HepG2 (cell line): ENCODE measurements around the gene JPH2. TPM values are rescaled to one million over a fixed set of nuclear protein-coding genes. Genes with fewer than 3 reads are reported as not detected.
A peak's percentile ranks its signal among the peaks of the same experiment; 100 is the strongest.

Source experiments
- BCL3 ChIP-seq: sonication (generic); formaldehyde crosslinking; IDR thresholded peaks from 2 replicates; pipeline ENCODE4 v1.5.1; 2020; ENCODE audit warnings: mild to moderate bottlenecking, missing genetic modification reagents, moderate library complexity
- DZIP1 ChIP-seq: sonication (generic); formaldehyde crosslinking; IDR thresholded peaks from 2 replicates; pipeline ENCODE4 v1.5.0; 2020; ENCODE audit warnings: mild to moderate bottlenecking, missing genetic modification reagents
- ETV5 ChIP-seq: IDR thresholded peaks from 2 replicates; pipeline ENCODE4 v1.6.1; 2018; ENCODE audit warnings: missing biosample characterization, missing genetic modification reagents, inconsistent platforms, borderline replicate concordance
- SIN3A ChIP-seq: IDR thresholded peaks from 2 replicates; pipeline ENCODE4 v1.6.1; 2011; ENCODE audit warnings: low read depth, mild to moderate bottlenecking, control low read depth, low read length, borderline replicate concordance
- SP5 ChIP-seq: IDR thresholded peaks from 2 replicates; pipeline ENCODE4 v1.6.1; 2016; ENCODE audit warnings: low read depth, borderline replicate concordance
- ZFX ChIP-seq: sonication (generic); formaldehyde crosslinking; IDR thresholded peaks from 2 replicates; pipeline ENCODE4 v1.4.0; 2020; ENCODE audit warnings: mild to moderate bottlenecking, low read depth, missing genetic modification reagents, moderate library complexity
- ZHX2 ChIP-seq, 2 experiments: sonication (generic) in 1 of 2; formaldehyde crosslinking in 1 of 2; IDR thresholded peaks; 2 replicates each; pipeline versions ENCODE4 v1.6.1 to v1.9.0; 2014 to 2022; ENCODE audit warnings: antibody characterized with exemption in 1 of 2, borderline replicate concordance in 1 of 2, inconsistent platforms in 1 of 2, low read depth in 1 of 2, missing genetic modification reagents in 1 of 2
- ZNF687 ChIP-seq: sonication (generic); formaldehyde crosslinking; IDR thresholded peaks from 2 replicates; pipeline ENCODE4 v1.5.1; 2020; ENCODE audit warnings: mild to moderate bottlenecking, missing genetic modification reagents, moderate library complexity
- ZNF709 ChIP-seq: sonication (generic); formaldehyde crosslinking; IDR thresholded peaks from 2 replicates; pipeline ENCODE4 v1.5.0; 2020; ENCODE audit warnings: mild to moderate bottlenecking, missing genetic modification reagents
- ZNF788 ChIP-seq: sonication (generic); formaldehyde crosslinking; IDR thresholded peaks from 2 replicates; pipeline ENCODE4 v1.5.0; 2020; ENCODE audit warnings: mild to moderate bottlenecking, missing genetic modification reagents, borderline replicate concordance
- ZSCAN21 ChIP-seq: sonication (generic); formaldehyde crosslinking; IDR thresholded peaks from 2 replicates; pipeline ENCODE4 v1.8.0; 2022; ENCODE audit warnings: mild to moderate bottlenecking, missing genetic modification reagents, moderate library complexity, borderline replicate concordance
- polyA plus RNA-seq, 8 experiments: library from polyadenylated mRNA; depleted of rRNA in 3 of 8; stranded (reverse) in 7 of 8; unstranded in 1 of 8; fragments of >200 nt; fragmentation: Illumina TruSeq in 4 of 8; extraction: Trizol in 4 of 8; gene quantifications; 2 replicates each; pipeline versions ENCODE4 v1.2.1 to v1.2.3, GENCODE V29; 2011 to 2016; ENCODE audit warnings: low read depth in 4 of 8, missing spikeins in 1 of 8, mixed read lengths in 1 of 8; ENCODE audit not compliant: insufficient read depth in 1 of 8
- total RNA-seq, 5 experiments: library from RNA; depleted of rRNA; stranded (reverse); fragments of >200 nt; fragmentation: Illumina TruSeq; extraction: Trizol; gene quantifications; 2 replicates each; pipeline ENCODE4 v1.2.3, GENCODE V29; 2016; ENCODE audit warnings: low read depth in 1 of 5

JPH2 gene
- total and polyA plus RNA-seq, 2 of the 13 experiments (the other 11 are each of a cell fraction or from before 2014, with no cell fraction given), result 0.42 TPM; not detected in 1

- no peak for TF ChIP-seq DZIP1
- no peak for TF ChIP-seq ETV5 (CRISPR knock-in tag)
- TF ChIP-seq ZSCAN21 (CRISPR knock-in tag), result 0 out of 2 replicates have a peak, but pooled peaks have one; percentile 41
- TF ChIP-seq ZNF687 (CRISPR knock-in tag), result peak; percentile 39; the same call in 1 of the 2 replicates
- TF ChIP-seq ZHX2 (IDR thresholded peaks at IDR 0.05; ENCODE audit: low read depth), result no peak
- no peak for TF ChIP-seq ZHX2 (CRISPR knock-in tag; IDR thresholded peaks at IDR 0.05; ENCODE audit: borderline replicate concordance)
- no peak for TF ChIP-seq BCL3 (CRISPR knock-in tag)
- TF ChIP-seq ZNF788 (CRISPR knock-in tag), result no peak
- TF ChIP-seq SIN3A, result peak; percentile 37; the same call in 1 of the 2 replicates
- 0 out of 2 replicates have a peak, but pooled peaks have one; percentile 15 for TF ChIP-seq SP5 (CRISPR knock-in tag)
- TF ChIP-seq ZFX (CRISPR knock-in tag), result no peak
- no peak for TF ChIP-seq ZNF709 (CRISPR knock-in tag)
These were observed at the start of gene JPH2 (continued) for GRCh38 chr20:44187054-44187771.
